WI38 (cell line): Measurements from ENCODE around the gene ZNF407.

Source experiments
- H3K4me3 ChIP-seq: 2 replicates; pipeline ENCODE4 v1.5.1; 2011; ENCODE audit warnings: low read depth, mild to moderate bottlenecking, control low read depth, low read length
- TF ChIP-seq, protein P1 (sequence below): IDR thresholded peaks from 2 replicates; pipeline ENCODE4 v1.5.1; 2012; ENCODE audit warnings: low read depth, mild to moderate bottlenecking, control low read depth, low read length

ZNF407 gene

DNA sequence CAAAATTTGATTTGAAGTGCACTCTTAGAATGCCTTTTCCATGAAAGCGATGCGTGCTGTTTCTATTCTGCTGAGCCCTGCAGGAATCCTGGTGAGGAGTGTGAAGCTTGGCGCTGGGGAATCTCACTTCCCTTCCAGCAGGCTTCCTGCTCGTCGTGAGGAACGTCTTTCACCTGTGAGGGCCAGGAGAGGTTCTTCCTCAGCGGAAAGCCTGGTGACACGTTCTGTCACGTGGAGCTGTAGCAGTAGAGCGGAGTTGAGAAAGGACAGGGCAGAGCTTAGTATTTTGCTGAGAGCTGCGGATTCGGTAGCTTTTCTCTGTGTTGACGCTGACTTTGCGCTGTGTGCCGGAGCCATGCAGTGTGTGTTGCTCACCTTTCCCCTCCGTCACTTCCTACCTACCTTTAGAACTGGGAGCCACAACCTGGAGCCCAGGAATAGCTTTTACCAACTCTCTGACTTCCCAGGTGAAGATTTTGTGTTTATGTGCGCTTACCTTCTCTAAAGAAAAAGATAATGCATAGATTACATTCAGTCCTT, 316.5 kb downstream of the ZNF407 start:
- H3K4me3 ChIP-seq: no peak overlapping the region
- TF ChIP-seq, protein P1, sequence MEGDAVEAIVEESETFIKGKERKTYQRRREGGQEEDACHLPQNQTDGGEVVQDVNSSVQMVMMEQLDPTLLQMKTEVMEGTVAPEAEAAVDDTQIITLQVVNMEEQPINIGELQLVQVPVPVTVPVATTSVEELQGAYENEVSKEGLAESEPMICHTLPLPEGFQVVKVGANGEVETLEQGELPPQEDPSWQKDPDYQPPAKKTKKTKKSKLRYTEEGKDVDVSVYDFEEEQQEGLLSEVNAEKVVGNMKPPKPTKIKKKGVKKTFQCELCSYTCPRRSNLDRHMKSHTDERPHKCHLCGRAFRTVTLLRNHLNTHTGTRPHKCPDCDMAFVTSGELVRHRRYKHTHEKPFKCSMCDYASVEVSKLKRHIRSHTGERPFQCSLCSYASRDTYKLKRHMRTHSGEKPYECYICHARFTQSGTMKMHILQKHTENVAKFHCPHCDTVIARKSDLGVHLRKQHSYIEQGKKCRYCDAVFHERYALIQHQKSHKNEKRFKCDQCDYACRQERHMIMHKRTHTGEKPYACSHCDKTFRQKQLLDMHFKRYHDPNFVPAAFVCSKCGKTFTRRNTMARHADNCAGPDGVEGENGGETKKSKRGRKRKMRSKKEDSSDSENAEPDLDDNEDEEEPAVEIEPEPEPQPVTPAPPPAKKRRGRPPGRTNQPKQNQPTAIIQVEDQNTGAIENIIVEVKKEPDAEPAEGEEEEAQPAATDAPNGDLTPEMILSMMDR: no peak

DNA sequence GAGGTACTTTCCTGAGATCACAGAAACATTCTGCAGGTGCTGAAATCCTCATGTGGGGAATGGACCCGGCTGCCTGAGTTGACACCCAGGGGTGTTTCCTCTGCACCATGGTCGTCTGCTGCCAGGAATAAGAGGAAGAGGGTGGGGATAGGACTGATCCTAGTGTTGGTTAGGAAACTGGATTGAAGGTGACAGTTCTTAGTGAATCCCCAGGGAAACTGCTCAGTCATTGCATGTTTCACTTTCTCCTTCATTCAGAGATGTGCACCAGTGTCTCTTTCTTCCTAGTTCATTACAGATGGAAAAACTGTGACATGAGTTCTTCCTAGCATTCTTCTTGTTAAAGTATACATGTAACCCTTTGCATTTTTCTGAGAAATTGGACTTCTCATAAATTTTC, 317.0 kb downstream of the ZNF407 start:
- no peak overlapping the region for H3K4me3 ChIP-seq
- TF ChIP-seq, protein P1: no peak

DNA sequence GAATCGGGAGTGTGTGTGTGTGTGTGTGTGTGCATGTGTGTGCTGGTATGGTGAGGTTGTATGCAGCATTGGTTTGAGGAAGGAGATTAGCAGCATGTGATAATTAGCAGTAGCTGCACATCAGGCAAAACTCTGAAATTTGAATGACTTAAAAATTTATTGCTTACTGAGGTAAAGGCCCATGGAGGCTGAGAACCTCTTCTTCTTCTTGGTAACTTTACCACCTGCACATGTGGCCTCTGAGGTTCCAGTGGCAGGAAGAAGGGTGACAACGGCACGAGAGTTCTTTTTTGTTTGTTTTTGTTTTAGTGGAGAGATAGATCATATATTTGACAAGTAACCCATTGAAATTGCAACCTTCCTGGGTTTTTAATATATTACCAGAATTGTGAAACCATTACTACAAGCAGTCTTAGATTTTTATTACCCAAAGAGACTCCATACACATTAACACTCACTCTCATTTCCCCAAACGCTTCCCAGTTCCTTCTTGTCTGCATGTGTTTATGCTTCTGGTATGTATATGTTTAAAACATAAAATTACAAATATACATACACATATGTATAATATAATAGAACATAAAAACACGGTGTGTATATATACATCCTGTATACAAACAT, 319.2 kb downstream of the ZNF407 start:
- H3K4me3 ChIP-seq: no peak overlapping the region
- TF ChIP-seq, protein P1: no peak

DNA sequence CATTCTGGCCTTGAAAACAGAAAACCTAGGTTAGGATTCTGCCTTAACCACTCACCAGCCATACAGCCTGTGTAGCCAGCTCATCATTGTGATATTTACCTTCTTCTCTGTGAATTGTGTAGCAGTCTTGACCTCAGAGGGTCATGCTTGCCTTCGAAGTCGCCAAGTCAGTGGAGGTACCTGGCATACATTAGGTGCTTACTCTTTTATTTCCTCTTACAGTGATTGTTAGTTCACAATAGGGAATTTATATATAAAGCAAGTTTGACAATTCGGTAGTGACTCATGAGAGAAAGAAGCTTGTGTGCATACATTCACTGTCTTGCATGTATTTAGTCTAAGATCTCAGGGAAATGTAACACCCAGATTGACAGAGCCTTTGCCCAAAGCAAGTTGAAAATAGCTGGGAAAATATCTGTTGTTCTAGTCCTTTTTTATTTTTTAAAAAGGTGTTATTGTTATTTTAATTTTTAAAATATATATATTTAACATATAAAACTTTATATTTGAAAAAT, 320.7 kb downstream of the ZNF407 start:
- TF ChIP-seq, protein P1: no peak
- H3K4me3 ChIP-seq: no peak overlapping the region

DNA sequence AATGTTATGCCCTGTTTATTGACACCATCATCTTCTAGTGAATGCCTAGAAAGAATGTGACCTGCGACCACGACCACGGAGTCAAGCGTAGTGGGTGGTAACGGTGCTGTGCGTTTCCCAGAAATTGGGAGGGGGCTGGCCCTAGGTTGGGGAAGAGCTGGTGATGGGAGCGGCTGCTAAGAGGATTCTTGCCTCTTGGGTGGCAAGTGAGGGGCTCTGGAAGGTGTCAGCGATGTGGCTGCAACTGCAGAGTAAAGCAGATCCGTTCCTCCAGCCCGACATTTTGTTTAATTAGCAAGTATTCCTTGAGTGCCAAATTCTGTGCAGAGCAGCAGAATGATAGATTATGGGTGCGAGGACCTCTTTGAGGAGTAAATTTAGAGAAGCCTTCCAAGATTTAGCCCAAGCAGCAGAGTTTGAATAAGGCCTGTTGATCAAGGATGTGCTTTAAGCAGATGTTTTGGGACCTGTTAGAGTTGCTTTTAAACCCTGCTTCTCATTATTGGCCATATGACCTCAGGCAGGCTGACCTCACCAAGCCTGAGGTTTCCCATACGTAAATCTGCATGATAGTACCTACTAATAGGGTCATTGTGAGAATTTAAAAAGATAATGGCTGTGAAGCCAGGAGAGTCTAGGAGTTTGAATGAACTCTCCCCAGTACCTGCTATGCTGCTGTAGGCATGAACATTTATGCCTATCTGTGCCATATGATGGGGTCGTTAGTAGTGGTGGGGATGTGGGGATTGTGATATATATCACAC, 323.6 kb downstream of the ZNF407 start:
- no peak overlapping the region for H3K4me3 ChIP-seq

DNA sequence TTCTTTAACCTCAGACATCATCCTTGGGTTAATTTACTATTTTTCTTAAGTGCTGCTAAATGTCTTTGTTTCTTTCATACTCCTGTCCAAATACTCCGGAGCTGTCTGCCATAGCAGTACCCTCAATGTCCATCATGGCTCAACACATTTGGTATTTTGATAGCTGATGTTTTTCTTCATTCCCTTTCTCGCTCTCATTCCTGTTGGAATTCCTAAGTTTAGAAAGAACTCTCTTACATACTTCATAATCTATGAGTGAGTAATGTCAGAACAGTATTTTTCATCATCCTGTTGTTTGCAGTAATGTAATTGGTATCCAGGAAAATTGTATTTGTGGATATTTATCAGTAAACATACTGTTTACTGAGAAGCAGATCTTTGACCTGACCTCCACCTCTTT, 328.4 kb downstream of the ZNF407 start:
- no peak overlapping the region for H3K4me3 ChIP-seq
- TF ChIP-seq, protein P1: no peak

More for the DNA sequence above, 323.6 kb downstream of the ZNF407 start:
- TF ChIP-seq, protein P1: no peak
